ENCODE measurements around the gene CCDC190.

DNA sequence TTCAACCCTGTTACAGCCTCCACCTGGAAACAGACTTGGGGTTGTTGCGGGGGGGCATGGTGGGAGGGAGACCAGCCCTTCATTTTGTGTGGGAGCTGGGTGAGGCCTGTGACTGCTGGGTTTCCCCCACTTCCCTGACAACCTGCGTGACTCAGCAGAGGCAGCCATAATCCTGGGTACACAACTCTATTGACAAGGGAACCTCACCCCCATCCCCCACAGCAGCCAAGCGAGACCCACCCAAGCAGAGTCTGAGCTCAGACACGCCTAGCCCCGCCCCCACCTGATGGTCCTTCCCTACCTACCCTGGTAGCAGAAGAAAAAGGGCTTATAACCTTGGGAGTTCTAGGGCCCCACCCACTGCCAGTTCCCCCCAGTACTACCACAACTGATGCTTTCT, 8.0 kb upstream of the CCDC190 start:
- TF ChIP-seq, protein P1, sequence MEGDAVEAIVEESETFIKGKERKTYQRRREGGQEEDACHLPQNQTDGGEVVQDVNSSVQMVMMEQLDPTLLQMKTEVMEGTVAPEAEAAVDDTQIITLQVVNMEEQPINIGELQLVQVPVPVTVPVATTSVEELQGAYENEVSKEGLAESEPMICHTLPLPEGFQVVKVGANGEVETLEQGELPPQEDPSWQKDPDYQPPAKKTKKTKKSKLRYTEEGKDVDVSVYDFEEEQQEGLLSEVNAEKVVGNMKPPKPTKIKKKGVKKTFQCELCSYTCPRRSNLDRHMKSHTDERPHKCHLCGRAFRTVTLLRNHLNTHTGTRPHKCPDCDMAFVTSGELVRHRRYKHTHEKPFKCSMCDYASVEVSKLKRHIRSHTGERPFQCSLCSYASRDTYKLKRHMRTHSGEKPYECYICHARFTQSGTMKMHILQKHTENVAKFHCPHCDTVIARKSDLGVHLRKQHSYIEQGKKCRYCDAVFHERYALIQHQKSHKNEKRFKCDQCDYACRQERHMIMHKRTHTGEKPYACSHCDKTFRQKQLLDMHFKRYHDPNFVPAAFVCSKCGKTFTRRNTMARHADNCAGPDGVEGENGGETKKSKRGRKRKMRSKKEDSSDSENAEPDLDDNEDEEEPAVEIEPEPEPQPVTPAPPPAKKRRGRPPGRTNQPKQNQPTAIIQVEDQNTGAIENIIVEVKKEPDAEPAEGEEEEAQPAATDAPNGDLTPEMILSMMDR (IDR thresholded peaks at IDR 0.05; ENCODE audit: insufficient read depth, low read length, poor library complexity, severe bottlenecking), result no peak
- no peak for TF ChIP-seq EZH2phosphoT487 (conservative IDR thresholded peaks at IDR 0.05; ENCODE audit: low read length)

All from SU-DHL-6 (cell line).